Hematopoietic multipotent progenitor cell treated with erythropoietin and hydrocortisone succinate and interleukin-3 and kit ligand, for 15 days (in vitro differentiated cells): ENCODE measurements around the gene RASSF7.
A peak's percentile ranks its signal among the peaks of the same experiment; 100 is the strongest.

Experiments used
- DNase-seq: peaks from one replicate; pipeline ENCODE4 v3.0.0-alpha.2; 2015; ENCODE audit warnings: low spot score

The RASSF7 gene

GRCh38 chr11:586376-587316, 25.9 kb downstream of the RASSF7 start:
- DNase-seq = no peak

GRCh38 chr11:587546-587945, 26.8 kb downstream of the RASSF7 start:
- DNase-seq = no peak

GRCh38 chr11:587978-588380, 27.2 kb downstream of the RASSF7 start:
- no peak for DNase-seq

GRCh38 chr11:589798-590197, 29.0 kb downstream of the RASSF7 start:
- DNase-seq = no peak

GRCh38 chr11:590997-591396, 30.2 kb downstream of the RASSF7 start:
- DNase-seq = no peak

GRCh38 chr11:592501-592900, 31.7 kb downstream of the RASSF7 start:
- DNase-seq = no peak

GRCh38 chr11:592918-593317, 32.1 kb downstream of the RASSF7 start:
- DNase-seq = no peak

- no peak for DNase-seq
Measured at GRCh38 chr11:593347-593746, 32.6 kb downstream of the RASSF7 start.

GRCh38 chr11:595400-595799, 34.6 kb downstream of the RASSF7 start:
- no peak for DNase-seq

GRCh38 chr11:596374-596773, 35.6 kb downstream of the RASSF7 start:
- DNase-seq = no peak

- no peak for DNase-seq
Measured at GRCh38 chr11:597166-597725, 36.5 kb downstream of the RASSF7 start.

- no peak for DNase-seq
Measured at GRCh38 chr11:598005-598680, 37.4 kb downstream of the RASSF7 start.

- no peak for DNase-seq
Measured at GRCh38 chr11:601573-602245, 40.9 kb downstream of the RASSF7 start.

GRCh38 chr11:603154-603553, 42.4 kb downstream of the RASSF7 start:
- DNase-seq = no peak

GRCh38 chr11:605286-606129, 44.7 kb downstream of the RASSF7 start:
- no peak for DNase-seq

GRCh38 chr11:606245-606644, 45.5 kb downstream of the RASSF7 start:
- DNase-seq = peak; percentile 51

- no peak for DNase-seq
Measured at GRCh38 chr11:607020-607780, 46.4 kb downstream of the RASSF7 start.

- no peak for DNase-seq
Measured at GRCh38 chr11:607971-608659, 47.3 kb downstream of the RASSF7 start.

- DNase-seq = no peak
Measured at GRCh38 chr11:608791-609251, 48.1 kb downstream of the RASSF7 start.

- DNase-seq = no peak
Measured at GRCh38 chr11:609341-609811, 48.6 kb downstream of the RASSF7 start.
